AG04449 (cell line): ENCODE data around the gene FMN2.

Experiments
- CTCF ChIA-PET: fragments of 350-600 bp; formaldehyde crosslinking; extraction: SDS; loops from one replicate; lab custom pipeline; 2021; ENCODE audit warnings: antibody characterized with exemption; lab: Yijun Ruan, JAX
- POLR2A ChIA-PET: fragments of 400-600, 350-600 bp; formaldehyde crosslinking; extraction: SDS; loops from one replicate; lab custom pipeline; 2020; ENCODE audit warnings: antibody characterized with exemption, inconsistent platforms; lab: Yijun Ruan, JAX
- DNase-seq: peaks from one replicate; pipeline ENCODE4 v3.0.0-alpha.2; 2010; ENCODE audit warnings: low read depth, low spot score
- H3K4me3 ChIP-seq: 2 replicates; pipeline ENCODE4 v1.5.1; 2011; ENCODE audit warnings: low read depth, mild to moderate bottlenecking, control low read depth, low read length
- CTCF ChIP-seq: IDR thresholded peaks from one replicate; pipeline ENCODE4 v1.5.1; 2011; ENCODE audit warnings: mild to moderate bottlenecking, moderate library complexity, low read length, control low read depth, inconsistent platforms; ENCODE audit not compliant: insufficient read depth; ENCODE audit errors: missing control alignments

FMN2 gene

GRCh38 chr1:240306673-240307072 lies 215.0 kb downstream of the FMN2 start:
- no peak for DNase-seq
- no peak for TF ChIP-seq CTCF
- ChIA-PET POLR2A (interaction anchor here (0.7 kb wide), 1 partner anchor 37 kb away, joined by 3 read pairs; no protein-coding TSS in a partner anchor), CTCF (interaction anchor here (0.7 to 1.4 kb wide), 2 partner anchors 116 to 301 kb away, joined by 3 read pairs; no protein-coding TSS in a partner anchor)
- H3K4me3 ChIP-seq = no peak overlapping the region

GRCh38 chr1:240308096-240308495 lies 216.4 kb downstream of the FMN2 start:
- no peak overlapping the region for H3K4me3 ChIP-seq
- ChIA-PET POLR2A (no interaction called here), CTCF (no interaction called here)
- TF ChIP-seq CTCF = no peak
- DNase-seq = no peak

- TF ChIP-seq CTCF = no peak
- ChIA-PET CTCF (no interaction called here), POLR2A (no interaction called here)
- DNase-seq = no peak
- no peak overlapping the region for H3K4me3 ChIP-seq
These were observed 218.1 kb downstream of the FMN2 start for GRCh38 chr1:240309769-240310168.

- peak; percentile 55 for DNase-seq
- no peak overlapping the region for H3K4me3 ChIP-seq
- ChIA-PET POLR2A (no interaction called here), CTCF (no interaction called here)
- TF ChIP-seq CTCF = no peak
These were observed 218.7 kb downstream of the FMN2 start for GRCh38 chr1:240310226-240310925.

GRCh38 chr1:240312872-240313271 lies 221.2 kb downstream of the FMN2 start:
- no peak overlapping the region for H3K4me3 ChIP-seq
- CTCF ChIA-PET = interaction anchor here (1.1 kb wide), 1 partner anchor 36 kb away, joined by 3 read pairs; no protein-coding TSS in a partner anchor
- no peak for TF ChIP-seq CTCF
- POLR2A ChIA-PET = no interaction called here
- peak; percentile 86 for DNase-seq
